ENCODE results near the gene GNB1L. TPM values are rescaled to one million over a fixed set of nuclear protein-coding genes. Genes with fewer than 3 reads are reported as not detected.

Gene GNB1L
- total and polyA plus RNA-seq, 2 of the 13 experiments (the other 11 are each of a cell fraction or from before 2014, with no cell fraction given) = 2.5 to 7.4 TPM

DNA sequence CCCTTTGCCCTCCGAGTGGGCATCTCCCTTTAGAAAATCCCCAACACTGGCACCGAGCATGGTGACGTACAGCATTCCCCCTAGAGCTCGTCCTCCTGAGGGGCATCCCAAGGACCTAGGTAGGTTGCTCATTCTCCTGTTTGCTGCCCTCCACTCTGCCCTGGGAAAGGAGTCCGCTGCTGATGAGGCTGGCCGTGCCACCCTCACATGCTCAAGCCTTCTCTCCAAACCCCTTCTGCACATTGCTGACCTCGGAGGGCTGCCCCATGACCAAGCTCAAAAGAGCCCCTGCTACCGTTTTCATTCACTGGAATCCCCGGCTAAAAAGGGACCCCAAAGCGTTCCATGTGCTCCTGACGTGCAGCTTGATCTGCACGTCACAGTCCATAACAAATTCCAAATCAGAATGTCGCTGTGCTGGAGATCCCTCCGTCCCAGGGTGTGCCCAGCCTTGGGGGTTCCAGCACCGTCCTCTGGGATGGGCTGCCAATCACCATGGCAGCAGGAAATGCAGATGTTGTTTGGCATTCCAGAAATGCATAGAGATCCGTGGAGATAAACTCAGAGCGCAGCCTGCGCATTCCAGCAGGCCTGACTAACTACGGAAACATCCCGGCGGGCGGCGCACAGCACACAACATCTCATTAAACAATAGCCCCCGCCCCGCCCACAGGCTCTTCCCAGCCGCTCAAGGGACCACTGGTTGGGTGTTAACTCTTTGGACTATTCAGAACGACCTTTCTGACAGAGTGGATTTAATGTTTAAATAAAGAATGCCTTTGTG is 26.3 kb upstream of the GNB1L start (continued):
- 0 out of 4 replicates have a peak, but pooled peaks of 1 of the 2 experiments have one; percentile 13 for TF ChIP-seq MAFK (conservative IDR thresholded peaks at IDR 0.05 in 1 of 2, IDR thresholded peaks at IDR 0.05 in 1 of 2; ENCODE audit: low read length in 2 of 2)
- TF ChIP-seq MTF1 (CRISPR knock-in tag; IDR thresholded peaks at IDR 0.05) = no peak
- TF ChIP-seq ZEB1 (IDR thresholded peaks at IDR 0.05; ENCODE audit: insufficient replicate concordance, low read depth) = peak; percentile 67
- TF ChIP-seq, protein P1, sequence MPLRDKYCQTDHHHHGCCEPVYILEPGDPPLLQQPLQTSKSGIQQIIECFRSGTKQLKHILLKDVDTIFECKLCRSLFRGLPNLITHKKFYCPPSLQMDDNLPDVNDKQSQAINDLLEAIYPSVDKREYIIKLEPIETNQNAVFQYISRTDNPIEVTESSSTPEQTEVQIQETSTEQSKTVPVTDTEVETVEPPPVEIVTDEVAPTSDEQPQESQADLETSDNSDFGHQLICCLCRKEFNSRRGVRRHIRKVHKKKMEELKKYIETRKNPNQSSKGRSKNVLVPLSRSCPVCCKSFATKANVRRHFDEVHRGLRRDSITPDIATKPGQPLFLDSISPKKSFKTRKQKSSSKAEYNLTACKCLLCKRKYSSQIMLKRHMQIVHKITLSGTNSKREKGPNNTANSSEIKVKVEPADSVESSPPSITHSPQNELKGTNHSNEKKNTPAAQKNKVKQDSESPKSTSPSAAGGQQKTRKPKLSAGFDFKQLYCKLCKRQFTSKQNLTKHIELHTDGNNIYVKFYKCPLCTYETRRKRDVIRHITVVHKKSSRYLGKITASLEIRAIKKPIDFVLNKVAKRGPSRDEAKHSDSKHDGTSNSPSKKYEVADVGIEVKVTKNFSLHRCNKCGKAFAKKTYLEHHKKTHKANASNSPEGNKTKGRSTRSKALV (CRISPR knock-in tag; IDR thresholded peaks at IDR 0.05) = peak; percentile 95
- TF ChIP-seq MEIS2 (CRISPR knock-in tag; IDR thresholded peaks at IDR 0.05) = peak; percentile 85
- TF ChIP-seq, protein P2, sequence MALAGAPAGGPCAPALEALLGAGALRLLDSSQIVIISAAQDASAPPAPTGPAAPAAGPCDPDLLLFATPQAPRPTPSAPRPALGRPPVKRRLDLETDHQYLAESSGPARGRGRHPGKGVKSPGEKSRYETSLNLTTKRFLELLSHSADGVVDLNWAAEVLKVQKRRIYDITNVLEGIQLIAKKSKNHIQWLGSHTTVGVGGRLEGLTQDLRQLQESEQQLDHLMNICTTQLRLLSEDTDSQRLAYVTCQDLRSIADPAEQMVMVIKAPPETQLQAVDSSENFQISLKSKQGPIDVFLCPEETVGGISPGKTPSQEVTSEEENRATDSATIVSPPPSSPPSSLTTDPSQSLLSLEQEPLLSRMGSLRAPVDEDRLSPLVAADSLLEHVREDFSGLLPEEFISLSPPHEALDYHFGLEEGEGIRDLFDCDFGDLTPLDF (CRISPR knock-in tag; IDR thresholded peaks at IDR 0.05) = no peak
- peak; percentile 99 for TF ChIP-seq SP5 (CRISPR knock-in tag; IDR thresholded peaks at IDR 0.05; ENCODE audit: borderline replicate concordance, low read depth)
- TF ChIP-seq SAP130 (CRISPR knock-in tag; IDR thresholded peaks at IDR 0.05; ENCODE audit: low read depth) = peak; percentile 84; the same call in 1 of the 2 replicates
- TF ChIP-seq NONO (IDR thresholded peaks at IDR 0.05) = no peak
- TF ChIP-seq NONO (CRISPR knock-in tag; conservative IDR thresholded peaks at IDR 0.05) = peak; percentile 70; the same call in 1 of the 2 replicates
- peak; percentile 98 for TF ChIP-seq SOX5 (CRISPR knock-in tag; IDR thresholded peaks at IDR 0.05; ENCODE audit: borderline replicate concordance)
- peak; percentile 51; the same call in 1 of the 2 replicates for TF ChIP-seq RFXAP (CRISPR knock-in tag; IDR thresholded peaks at IDR 0.05; ENCODE audit: borderline replicate concordance)
- peak; percentile 58; the same call in 1 of the 2 replicates for TF ChIP-seq ZNF766 (CRISPR knock-in tag; IDR thresholded peaks at IDR 0.05; ENCODE audit: borderline replicate concordance)
- TF ChIP-seq ZNF264 (CRISPR knock-in tag; IDR thresholded peaks at IDR 0.05) = 0 out of 2 replicates have a peak, but pooled peaks have one; percentile 31
- peak; percentile 71 for TF ChIP-seq IRF2 (CRISPR knock-in tag; IDR thresholded peaks at IDR 0.05)
- TF ChIP-seq, protein P3, sequence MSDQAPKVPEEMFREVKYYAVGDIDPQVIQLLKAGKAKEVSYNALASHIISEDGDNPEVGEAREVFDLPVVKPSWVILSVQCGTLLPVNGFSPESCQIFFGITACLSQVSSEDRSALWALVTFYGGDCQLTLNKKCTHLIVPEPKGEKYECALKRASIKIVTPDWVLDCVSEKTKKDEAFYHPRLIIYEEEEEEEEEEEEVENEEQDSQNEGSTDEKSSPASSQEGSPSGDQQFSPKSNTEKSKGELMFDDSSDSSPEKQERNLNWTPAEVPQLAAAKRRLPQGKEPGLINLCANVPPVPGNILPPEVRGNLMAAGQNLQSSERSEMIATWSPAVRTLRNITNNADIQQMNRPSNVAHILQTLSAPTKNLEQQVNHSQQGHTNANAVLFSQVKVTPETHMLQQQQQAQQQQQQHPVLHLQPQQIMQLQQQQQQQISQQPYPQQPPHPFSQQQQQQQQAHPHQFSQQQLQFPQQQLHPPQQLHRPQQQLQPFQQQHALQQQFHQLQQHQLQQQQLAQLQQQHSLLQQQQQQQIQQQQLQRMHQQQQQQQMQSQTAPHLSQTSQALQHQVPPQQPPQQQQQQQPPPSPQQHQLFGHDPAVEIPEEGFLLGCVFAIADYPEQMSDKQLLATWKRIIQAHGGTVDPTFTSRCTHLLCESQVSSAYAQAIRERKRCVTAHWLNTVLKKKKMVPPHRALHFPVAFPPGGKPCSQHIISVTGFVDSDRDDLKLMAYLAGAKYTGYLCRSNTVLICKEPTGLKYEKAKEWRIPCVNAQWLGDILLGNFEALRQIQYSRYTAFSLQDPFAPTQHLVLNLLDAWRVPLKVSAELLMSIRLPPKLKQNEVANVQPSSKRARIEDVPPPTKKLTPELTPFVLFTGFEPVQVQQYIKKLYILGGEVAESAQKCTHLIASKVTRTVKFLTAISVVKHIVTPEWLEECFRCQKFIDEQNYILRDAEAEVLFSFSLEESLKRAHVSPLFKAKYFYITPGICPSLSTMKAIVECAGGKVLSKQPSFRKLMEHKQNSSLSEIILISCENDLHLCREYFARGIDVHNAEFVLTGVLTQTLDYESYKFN (CRISPR knock-in tag; conservative IDR thresholded peaks at IDR 0.05) = peak; percentile 87
- TF ChIP-seq ASH2L (IDR thresholded peaks at IDR 0.05; ENCODE audit: insufficient read length, low read depth, low read length) = peak; percentile 51
- TF ChIP-seq FOXA1 (IDR thresholded peaks at IDR 0.05) = no peak
- TF ChIP-seq FOXA1 (CRISPR knock-in tag; IDR thresholded peaks at IDR 0.05) = peak; percentile 61; the same call in 1 of the 2 replicates
- no peak for TF ChIP-seq TCF12 (IDR thresholded peaks at IDR 0.05)
- TF ChIP-seq TCF12 (CRISPR knock-in tag; IDR thresholded peaks at IDR 0.05) = no peak
- TF ChIP-seq, protein P4, sequence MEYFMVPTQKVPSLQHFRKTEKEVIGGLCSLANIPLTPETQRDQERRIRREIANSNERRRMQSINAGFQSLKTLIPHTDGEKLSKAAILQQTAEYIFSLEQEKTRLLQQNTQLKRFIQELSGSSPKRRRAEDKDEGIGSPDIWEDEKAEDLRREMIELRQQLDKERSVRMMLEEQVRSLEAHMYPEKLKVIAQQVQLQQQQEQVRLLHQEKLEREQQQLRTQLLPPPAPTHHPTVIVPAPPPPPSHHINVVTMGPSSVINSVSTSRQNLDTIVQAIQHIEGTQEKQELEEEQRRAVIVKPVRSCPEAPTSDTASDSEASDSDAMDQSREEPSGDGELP (IDR thresholded peaks at IDR 0.05; ENCODE audit: borderline replicate concordance, low read depth) = peak; percentile 69; the same call in 1 of the 2 replicates
- peak; percentile 44; the same call in 1 of the 2 replicates for TF ChIP-seq KDM6A (CRISPR knock-in tag; IDR thresholded peaks at IDR 0.05; ENCODE audit: low read depth)
- peak; percentile 62; the same call in 1 of the 2 replicates for TF ChIP-seq SIX1 (CRISPR knock-in tag; IDR thresholded peaks at IDR 0.05; ENCODE audit: borderline replicate concordance)

Data from HepG2 (cell line).